Measurements from ENCODE around the gene BEND4.
"Not testable (repeated sequence)": the region's sequence is repeated elsewhere in the genome, so short reads cannot be mapped to it uniquely, and the experiment has no call there.

BEND4 gene

GRCh38 chr4:42152507-42153504 lies at the start of gene BEND4:
BEND4 (minus strand) TSS chr4:42152655; CDS start chr4:42152143, 512 bp downstream.
- DNase-seq: no peak

- no peak for DNase-seq
Observed at GRCh38 chr4:42197341-42197740, 44.9 kb upstream of the BEND4 start.

GRCh38 chr4:42172921-42173320 lies 20.5 kb upstream of the BEND4 start:
- DNase-seq: no peak

GRCh38 chr4:42172128-42172790 lies 19.8 kb upstream of the BEND4 start:
- no peak for DNase-seq

- DNase-seq: no peak
Observed at GRCh38 chr4:42167709-42168108, 15.3 kb upstream of the BEND4 start.

GRCh38 chr4:42166186-42166585 lies 13.7 kb upstream of the BEND4 start:
- DNase-seq: not testable (repeated sequence)

GRCh38 chr4:42159271-42160001 lies 7.0 kb upstream of the BEND4 start:
- no peak for DNase-seq

- peak; percentile 33 for DNase-seq
Observed at GRCh38 chr4:42151568-42152506, 618 bp downstream of the BEND4 start.

- DNase-seq: no peak
Observed at GRCh38 chr4:42150653-42151567, 1.5 kb downstream of the BEND4 start.

- DNase-seq: no peak
Observed at GRCh38 chr4:42149004-42149403, 3.5 kb downstream of the BEND4 start.

GRCh38 chr4:42148425-42148824 lies 4.0 kb downstream of the BEND4 start:
- no peak for DNase-seq

- no peak for DNase-seq
Observed at GRCh38 chr4:42144028-42144427, 8.4 kb downstream of the BEND4 start.

GRCh38 chr4:42142591-42142990 lies 9.9 kb downstream of the BEND4 start:
- DNase-seq: no peak

GRCh38 chr4:42136371-42136770 lies 16.1 kb downstream of the BEND4 start:
- no peak for DNase-seq

GRCh38 chr4:42133006-42133405 lies 19.4 kb downstream of the BEND4 start:
- no peak for DNase-seq

- DNase-seq: no peak
Observed at GRCh38 chr4:42132099-42132498, 20.4 kb downstream of the BEND4 start.

GRCh38 chr4:42123071-42123644 lies 29.3 kb downstream of the BEND4 start:
- no peak for DNase-seq

- no peak for DNase-seq
Observed at GRCh38 chr4:42122237-42122636, 30.2 kb downstream of the BEND4 start.

GRCh38 chr4:42119886-42120285 lies 32.6 kb downstream of the BEND4 start:
- no peak for DNase-seq

- DNase-seq: no peak
Observed at GRCh38 chr4:42112846-42113245, 39.6 kb downstream of the BEND4 start.

GRCh38 chr4:42104521-42104920 lies 47.9 kb downstream of the BEND4 start:
- no peak for DNase-seq

All from activated CD4-positive, alpha-beta T cell treated with anti-CD3 and anti-CD28 coated beads for 48 hours (primary cell).